ENCODE results near the gene ANG. TPM values are rescaled to one million over a fixed set of nuclear protein-coding genes. Genes with fewer than 3 reads are reported as not detected.

ANG gene
- total and polyA plus RNA-seq, 10 of the 15 experiments (the other 5 are each of a cell fraction or from before 2014, with no cell fraction given), result 1.0 to 5.9 (median 2.2) TPM

DNA sequence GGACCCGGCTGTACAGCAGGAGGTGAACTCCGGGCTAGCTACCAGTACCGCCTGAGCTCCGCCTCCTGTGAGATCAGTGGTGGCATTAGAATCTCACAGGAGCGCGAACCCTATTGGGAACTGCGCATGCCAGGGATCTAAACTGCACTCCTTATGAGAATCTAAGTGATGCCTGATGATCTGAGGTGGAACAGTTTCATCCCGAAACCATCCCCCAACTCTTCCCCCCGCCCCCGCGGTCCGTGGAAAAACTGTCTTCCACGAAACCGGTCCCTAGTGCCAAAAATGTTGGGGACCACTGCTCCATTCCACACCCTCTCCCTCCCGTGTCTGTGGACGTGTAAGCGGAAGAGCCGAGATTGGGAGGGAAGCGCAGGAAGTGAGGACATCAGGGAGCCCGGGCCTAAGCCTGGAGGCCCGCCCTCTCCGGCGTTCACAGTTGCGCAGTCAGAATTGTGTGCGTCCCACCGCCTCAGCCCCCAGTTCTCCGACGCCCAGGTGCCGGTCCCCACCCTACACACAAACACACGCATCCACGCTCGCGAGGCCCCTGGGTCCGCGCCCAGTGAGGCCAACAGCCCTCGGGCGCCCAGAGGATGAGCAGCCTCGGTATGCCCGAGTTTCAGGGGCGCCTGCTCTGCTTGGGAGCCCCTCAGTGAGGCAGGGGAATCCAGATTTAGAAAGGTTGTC, 6.0 kb upstream of the ANG start (continued):
- TF ChIP-seq, protein P1, sequence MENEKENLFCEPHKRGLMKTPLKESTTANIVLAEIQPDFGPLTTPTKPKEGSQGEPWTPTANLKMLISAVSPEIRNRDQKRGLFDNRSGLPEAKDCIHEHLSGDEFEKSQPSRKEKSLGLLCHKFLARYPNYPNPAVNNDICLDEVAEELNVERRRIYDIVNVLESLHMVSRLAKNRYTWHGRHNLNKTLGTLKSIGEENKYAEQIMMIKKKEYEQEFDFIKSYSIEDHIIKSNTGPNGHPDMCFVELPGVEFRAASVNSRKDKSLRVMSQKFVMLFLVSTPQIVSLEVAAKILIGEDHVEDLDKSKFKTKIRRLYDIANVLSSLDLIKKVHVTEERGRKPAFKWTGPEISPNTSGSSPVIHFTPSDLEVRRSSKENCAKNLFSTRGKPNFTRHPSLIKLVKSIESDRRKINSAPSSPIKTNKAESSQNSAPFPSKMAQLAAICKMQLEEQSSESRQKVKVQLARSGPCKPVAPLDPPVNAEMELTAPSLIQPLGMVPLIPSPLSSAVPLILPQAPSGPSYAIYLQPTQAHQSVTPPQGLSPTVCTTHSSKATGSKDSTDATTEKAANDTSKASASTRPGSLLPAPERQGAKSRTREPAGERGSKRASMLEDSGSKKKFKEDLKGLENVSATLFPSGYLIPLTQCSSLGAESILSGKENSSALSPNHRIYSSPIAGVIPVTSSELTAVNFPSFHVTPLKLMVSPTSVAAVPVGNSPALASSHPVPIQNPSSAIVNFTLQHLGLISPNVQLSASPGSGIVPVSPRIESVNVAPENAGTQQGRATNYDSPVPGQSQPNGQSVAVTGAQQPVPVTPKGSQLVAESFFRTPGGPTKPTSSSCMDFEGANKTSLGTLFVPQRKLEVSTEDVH (IDR thresholded peaks at IDR 0.05; ENCODE audit: low read depth, partially characterized antibody), result no peak
- no peak; the same call in 1 of the 2 replicates for TF ChIP-seq CHD2 (IDR thresholded peaks at IDR 0.05; ENCODE audit: borderline replicate concordance, low read depth, low read length)
- no peak for TF ChIP-seq SUZ12 (IDR thresholded peaks at IDR 0.05; ENCODE audit: unreplicated experiment)
- TF ChIP-seq IRF4 (IDR thresholded peaks at IDR 0.05; ENCODE audit: low read depth, low read length), result no peak
- peak; percentile 42; the same call in 1 of the 2 replicates for TF ChIP-seq DPF2 (IDR thresholded peaks at IDR 0.05)
- peak; percentile 79 for TF ChIP-seq NBN (IDR thresholded peaks at IDR 0.05)
- TF ChIP-seq GABPA (IDR thresholded peaks at IDR 0.05; ENCODE audit: low read depth), result peak; percentile 81
- TF ChIP-seq, protein P2, sequence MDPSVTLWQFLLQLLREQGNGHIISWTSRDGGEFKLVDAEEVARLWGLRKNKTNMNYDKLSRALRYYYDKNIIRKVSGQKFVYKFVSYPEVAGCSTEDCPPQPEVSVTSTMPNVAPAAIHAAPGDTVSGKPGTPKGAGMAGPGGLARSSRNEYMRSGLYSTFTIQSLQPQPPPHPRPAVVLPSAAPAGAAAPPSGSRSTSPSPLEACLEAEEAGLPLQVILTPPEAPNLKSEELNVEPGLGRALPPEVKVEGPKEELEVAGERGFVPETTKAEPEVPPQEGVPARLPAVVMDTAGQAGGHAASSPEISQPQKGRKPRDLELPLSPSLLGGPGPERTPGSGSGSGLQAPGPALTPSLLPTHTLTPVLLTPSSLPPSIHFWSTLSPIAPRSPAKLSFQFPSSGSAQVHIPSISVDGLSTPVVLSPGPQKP (IDR thresholded peaks at IDR 0.05; ENCODE audit: low read depth, low read length), result no peak
- TF ChIP-seq IKZF2 (IDR thresholded peaks at IDR 0.05), result peak; percentile 91 to 92
- no peak for TF ChIP-seq NR2C1 (IDR thresholded peaks at IDR 0.05)
- TF ChIP-seq ZZZ3 (IDR thresholded peaks at IDR 0.05; ENCODE audit: control insufficient read depth, insufficient read length, low read depth), result no peak
- TF ChIP-seq BACH1 (IDR thresholded peaks at IDR 0.05; ENCODE audit: borderline replicate concordance), result peak; percentile 35
- TF ChIP-seq RCOR1 (conservative IDR thresholded peaks at IDR 0.05; ENCODE audit: low read depth, low read length), result no peak
- TF ChIP-seq, protein P3, sequence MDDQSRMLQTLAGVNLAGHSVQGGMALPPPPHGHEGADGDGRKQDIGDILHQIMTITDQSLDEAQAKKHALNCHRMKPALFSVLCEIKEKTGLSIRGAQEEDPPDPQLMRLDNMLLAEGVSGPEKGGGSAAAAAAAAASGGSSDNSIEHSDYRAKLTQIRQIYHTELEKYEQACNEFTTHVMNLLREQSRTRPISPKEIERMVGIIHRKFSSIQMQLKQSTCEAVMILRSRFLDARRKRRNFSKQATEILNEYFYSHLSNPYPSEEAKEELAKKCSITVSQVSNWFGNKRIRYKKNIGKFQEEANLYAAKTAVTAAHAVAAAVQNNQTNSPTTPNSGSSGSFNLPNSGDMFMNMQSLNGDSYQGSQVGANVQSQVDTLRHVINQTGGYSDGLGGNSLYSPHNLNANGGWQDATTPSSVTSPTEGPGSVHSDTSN (IDR thresholded peaks at IDR 0.05; ENCODE audit: insufficient replicate concordance, low read depth, low read length), result no peak
- TF ChIP-seq EZH2 (IDR thresholded peaks at IDR 0.05; ENCODE audit: borderline replicate concordance, control insufficient read depth, low read depth, low read length), result no peak
- peak; percentile 65; the same call in 1 of the 2 replicates for TF ChIP-seq SPI1 (IDR thresholded peaks at IDR 0.05; ENCODE audit: borderline replicate concordance, insufficient read depth, low read depth, low read length)
- TF ChIP-seq CHD1 (IDR thresholded peaks at IDR 0.05; ENCODE audit: low read depth, low read length), result no peak
- TF ChIP-seq FOXK2 (IDR thresholded peaks at IDR 0.05), result no peak
- TF ChIP-seq PAX8 (IDR thresholded peaks at IDR 0.05), result no peak
- TF ChIP-seq, protein P4, sequence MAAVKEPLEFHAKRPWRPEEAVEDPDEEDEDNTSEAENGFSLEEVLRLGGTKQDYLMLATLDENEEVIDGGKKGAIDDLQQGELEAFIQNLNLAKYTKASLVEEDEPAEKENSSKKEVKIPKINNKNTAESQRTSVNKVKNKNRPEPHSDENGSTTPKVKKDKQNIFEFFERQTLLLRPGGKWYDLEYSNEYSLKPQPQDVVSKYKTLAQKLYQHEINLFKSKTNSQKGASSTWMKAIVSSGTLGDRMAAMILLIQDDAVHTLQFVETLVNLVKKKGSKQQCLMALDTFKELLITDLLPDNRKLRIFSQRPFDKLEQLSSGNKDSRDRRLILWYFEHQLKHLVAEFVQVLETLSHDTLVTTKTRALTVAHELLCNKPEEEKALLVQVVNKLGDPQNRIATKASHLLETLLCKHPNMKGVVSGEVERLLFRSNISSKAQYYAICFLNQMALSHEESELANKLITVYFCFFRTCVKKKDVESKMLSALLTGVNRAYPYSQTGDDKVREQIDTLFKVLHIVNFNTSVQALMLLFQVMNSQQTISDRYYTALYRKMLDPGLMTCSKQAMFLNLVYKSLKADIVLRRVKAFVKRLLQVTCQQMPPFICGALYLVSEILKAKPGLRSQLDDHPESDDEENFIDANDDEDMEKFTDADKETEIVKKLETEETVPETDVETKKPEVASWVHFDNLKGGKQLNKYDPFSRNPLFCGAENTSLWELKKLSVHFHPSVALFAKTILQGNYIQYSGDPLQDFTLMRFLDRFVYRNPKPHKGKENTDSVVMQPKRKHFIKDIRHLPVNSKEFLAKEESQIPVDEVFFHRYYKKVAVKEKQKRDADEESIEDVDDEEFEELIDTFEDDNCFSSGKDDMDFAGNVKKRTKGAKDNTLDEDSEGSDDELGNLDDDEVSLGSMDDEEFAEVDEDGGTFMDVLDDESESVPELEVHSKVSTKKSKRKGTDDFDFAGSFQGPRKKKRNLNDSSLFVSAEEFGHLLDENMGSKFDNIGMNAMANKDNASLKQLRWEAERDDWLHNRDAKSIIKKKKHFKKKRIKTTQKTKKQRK (IDR thresholded peaks at IDR 0.05; ENCODE audit: low read depth, low read length), result no peak; the same call in 1 of the 2 replicates
- TF ChIP-seq FOXM1 (IDR thresholded peaks at IDR 0.05; ENCODE audit: low read depth, low read length), result no peak
